SKM-1 treated with dmso at 0.1 percent for 144 hours (cell line): ENCODE data around the gene ZNF18.
A peak's percentile ranks its signal among the peaks of the same experiment; 100 is the strongest.

ENCODE experiments used
- DNase-seq: peaks from one replicate; lab custom pipeline; 2025; ENCODE audit not compliant: unreplicated experiment; lab: John Stamatoyannopoulos, UW

ZNF18 gene

DNA sequence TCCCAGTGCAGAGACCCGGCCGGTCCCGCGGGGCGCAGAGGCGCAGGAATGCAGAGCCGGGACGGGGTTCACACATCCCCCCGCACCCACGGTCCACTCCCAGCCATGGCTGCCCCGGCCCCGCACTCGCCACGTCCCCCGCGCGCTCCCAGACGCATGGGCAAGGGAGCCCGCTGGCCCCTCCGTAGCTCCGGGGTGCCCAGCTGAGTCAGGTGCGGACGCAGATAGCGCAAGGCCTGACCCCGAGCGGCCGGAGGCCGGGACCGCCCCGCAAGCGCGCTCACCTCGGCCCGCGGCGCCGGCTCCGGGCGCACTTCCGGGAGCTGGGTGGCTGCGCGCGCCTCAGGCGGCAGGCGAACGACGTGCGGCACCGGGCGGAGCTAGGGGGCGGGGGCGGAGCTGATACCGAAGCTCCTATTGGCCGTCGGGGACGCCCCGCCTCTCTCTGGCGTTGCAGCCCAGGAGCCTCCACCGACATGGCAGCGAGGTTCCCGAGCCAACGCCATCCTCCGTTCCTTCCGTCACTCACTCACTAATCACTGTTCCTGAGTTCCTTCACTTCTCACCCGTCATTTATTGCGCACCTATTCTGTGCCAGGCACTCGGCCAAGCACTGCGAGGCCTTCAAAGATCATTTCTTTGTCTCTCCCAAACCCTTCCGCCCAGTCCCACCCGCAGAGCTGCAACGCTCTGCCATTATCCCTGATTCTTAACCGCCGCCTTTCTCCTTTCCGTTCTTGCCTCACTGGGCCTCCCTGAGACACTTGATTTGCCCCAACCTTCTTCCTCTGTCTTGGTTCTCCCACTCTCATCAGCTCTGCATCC lies at the start of gene ZNF18:
Gene ZNF18, minus strand, starts transcription at position 329 of the 825 bp plus-strand sequence. CDS start 4,646 bp downstream, outside the sequence.
- DNase-seq: peak; percentile 61

DNA sequence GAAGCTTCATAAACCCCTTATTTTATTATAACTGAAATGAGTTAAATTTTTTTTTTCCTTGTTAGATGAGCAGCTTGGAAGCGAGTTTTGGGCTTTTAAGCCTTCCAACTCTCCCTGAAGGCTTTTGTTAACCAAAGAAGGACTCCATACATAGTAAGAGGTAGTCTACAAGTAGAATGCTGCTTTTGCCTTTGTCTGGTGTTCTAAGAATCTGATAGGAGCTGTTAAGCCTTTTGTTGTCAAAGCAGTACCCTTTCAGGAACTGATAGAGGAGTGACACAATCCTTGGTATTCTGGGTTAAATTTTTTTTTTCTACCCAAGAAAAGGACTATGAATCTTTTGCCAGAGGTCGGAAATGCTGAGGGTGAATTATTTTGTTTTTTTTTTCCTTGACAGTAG lies 49.5 kb upstream of the ZNF18 start:
- DNase-seq: no peak

GRCh38 chr17:12043702-12044101 lies 46.4 kb upstream of the ZNF18 start:
- no peak for DNase-seq

DNA sequence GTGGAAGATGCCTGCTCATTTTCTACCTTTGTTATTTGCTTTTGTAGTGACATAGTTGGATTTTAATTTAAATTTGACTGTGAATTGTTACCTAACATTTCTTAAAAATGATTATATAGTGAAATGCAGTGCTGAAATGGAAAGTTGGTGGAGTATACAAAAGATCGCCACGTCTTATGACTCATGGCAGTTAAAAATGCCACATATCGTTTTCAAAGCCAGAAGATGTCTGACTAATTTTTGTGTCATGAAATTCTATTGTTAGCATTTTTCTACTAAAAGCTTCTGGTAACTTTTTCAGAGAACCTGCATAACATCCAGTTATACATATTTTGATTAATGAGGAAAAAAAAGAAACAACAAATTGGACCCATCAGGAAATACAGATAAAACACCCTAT lies 44.0 kb upstream of the ZNF18 start:
- no peak for DNase-seq

DNA sequence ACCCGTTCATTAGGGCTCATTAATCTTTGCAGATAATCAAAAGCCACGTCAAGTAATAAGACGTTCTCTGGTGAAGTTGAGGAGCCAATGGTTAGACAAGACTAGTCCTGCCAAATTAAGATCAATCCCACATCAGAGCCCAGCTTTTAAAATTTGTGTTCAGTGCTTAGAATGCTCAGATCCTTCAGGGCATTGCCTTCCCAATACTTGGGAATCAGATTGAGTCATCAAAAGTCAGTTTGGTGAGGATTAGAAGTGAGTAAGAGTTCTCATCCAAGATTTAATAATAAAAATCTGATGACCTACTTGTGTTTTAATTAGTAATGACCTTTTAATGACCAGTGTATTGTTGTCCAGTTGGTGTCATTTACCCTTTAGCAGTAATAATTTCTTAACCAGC lies 43.2 kb upstream of the ZNF18 start:
- no peak for DNase-seq

DNA sequence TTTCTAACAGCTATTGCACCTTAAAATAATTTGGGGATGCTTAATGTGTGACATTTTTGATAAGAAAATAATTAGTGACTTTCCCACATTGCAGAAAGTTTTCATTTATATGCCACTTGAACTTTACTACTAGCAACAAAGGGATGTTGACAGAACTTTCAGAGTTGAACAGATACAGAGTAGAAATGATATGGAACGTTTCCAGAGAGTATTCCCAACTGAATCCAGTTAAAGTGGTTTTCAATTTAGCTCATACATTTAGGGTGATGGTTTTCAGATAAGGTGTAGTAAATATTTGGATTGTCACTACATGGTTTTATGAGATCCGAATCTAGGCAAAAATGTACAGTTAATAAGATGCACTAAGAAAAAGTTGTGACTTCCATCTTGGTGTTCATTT lies 40.7 kb upstream of the ZNF18 start:
- no peak for DNase-seq

- DNase-seq: no peak
These were observed 38.4 kb upstream of the ZNF18 start for GRCh38 chr17:12035673-12036072.

DNA sequence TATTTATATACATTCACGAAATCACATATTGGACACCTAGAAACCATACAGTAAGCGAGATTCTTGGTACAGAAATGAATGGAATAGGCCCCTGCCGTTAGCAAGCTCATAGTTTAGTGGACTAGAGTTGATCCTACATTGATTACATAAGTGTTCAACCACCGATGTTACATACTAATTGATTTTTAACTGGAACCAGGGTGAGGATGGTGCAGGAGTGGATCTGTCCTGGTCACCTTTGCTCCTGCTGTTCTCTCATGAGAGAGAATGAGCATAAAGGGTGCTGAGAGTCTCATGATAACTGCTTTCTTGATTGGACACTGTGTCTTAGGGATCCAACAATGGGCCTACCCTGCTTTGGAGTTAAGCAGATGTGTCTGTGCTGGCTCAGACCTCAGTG lies 37.3 kb upstream of the ZNF18 start:
- DNase-seq: no peak

- no peak for DNase-seq
These were observed 31.3 kb upstream of the ZNF18 start for GRCh38 chr17:12028611-12029010.

DNA sequence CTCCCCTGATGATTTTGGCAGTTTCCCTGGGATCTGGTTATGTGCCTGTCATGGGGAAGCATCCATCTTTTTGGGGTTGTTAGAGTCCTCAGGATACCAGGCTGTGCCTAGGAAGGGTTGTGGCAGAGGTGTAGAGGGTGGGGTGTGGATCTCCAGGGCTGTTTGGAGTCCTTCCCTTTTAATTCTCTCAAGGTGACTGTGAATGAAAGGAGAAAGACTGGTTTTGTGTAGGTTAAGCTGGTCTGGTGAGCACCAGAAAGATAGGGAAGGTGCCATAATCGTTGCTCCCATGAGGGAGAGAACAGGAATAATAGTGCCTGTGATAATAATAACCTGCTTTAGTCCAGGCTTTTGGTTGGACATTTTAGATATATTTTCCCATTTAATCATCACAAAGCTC lies 30.4 kb upstream of the ZNF18 start:
- DNase-seq: no peak

- no peak for DNase-seq
These were observed 27.1 kb upstream of the ZNF18 start for GRCh38 chr17:12024327-12024726.

GRCh38 chr17:12022310-12022709 lies 25.0 kb upstream of the ZNF18 start:
- no peak for DNase-seq

DNA sequence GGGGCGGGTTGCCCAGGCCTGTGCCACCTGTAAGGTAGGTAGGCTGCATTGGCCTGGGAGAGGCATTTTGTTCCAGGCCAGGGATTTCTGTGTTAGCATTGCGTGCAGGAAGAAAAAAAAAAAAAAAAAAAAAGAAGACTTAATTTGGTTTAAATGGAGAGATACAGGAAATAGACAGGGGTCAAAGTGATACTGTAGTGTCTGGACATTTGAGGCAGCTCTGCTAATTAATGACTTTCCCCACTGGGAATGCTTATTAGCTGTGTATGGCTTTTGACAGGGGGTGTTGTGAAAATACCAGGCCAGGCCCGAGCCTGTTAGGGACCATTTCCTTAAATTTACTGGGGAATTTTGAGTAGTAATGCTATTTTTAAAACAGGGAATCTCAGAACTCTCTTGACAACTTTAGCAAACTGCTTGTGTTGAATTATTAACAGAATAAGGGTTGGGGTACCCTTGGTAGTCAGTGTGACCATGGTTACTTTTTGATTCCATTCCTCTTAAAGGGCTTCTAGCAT lies 24.4 kb upstream of the ZNF18 start:
- DNase-seq: no peak

DNA sequence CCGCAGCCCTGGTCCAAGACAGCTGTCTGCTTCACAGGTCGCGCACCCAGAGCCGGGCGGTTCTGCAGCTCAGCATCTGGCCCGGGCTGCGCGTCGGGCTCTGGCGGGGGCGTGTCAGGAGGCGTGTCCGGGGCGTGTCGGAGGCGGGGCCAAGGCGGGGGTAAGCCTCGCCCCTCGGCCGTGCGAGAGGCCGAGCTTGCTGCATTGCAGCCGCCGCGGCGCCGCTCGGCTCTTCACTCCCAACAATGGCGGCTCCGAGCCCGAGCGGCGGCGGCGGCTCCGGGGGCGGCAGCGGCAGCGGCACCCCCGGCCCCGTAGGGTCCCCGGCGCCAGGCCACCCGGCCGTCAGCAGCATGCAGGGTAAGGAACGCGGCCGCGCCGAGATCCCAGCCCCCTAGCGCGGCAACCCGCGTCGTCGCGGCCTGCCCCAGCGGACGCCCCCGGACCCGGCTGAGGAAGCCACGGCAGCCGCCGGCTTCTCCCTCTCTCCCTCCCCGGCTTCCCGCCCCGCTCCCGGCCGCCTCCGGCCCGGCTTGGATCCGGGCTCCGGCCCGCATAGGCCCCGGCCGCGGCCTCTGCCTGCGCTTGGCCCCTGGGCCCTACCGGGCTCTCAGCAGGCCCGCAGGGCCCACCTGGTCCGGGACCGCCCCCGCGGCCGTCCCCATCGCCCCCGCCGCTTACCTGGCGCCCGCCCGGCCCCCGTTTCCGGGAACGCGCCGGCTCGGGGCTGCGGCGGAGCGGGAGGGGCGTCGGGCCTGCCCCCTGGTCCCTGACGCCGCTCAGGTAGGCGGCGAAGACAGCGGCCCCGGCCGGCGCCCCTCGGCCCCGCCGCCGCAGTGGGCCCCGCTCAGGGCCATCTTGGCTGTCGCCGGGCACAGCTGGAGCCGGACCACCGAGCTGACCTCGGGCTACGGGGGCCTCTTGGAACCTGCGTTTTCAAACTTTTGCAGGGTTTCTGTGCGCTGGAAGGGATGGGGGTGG lies 23.7 kb upstream of the ZNF18 start, which contains the start of gene MAP2K4:
Gene MAP2K4, plus strand, starts transcription at position 236 of the 981 bp plus-strand sequence. Its CDS starts 10 bp downstream, at position 246.
- peak; percentile 13 for DNase-seq

DNA sequence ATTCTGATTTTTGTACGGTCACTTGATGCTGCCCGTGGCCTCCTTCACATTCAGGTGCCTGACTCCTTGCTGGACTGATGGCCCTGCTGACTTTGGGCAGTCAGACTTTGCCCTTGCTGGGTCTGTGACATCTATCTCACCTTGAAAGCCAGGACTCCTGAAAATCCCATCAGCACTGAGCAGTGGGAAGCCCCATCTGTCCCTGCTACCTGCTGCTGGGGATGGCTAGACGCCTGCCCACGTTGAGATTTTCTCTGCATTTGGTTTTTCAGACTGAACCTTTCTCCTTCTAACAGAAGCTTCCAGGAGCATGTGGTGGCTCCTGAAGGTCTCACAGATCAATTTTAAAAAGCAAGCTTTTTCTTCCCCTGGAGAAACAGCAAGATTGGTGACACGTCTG lies 10.2 kb upstream of the ZNF18 start:
- DNase-seq: no peak

- DNase-seq: no peak
These were observed 2.4 kb upstream of the ZNF18 start for GRCh38 chr17:11999696-12000095.

DNA sequence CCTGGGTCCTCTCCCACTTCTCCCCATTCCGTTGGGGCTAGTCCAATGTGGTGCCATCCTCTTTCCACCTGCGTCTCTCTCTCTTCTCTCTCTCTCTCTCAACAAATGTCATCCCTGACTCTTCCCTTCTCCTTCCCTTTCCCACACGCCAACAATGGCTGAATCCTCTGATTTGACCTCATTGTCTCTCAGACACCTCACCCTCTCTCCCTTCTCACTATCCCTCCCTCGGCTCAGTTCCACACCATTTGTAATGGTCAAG lies 628 bp upstream of the ZNF18 start:
- DNase-seq: no peak

- DNase-seq: peak; percentile 1
These were observed 541 bp downstream of the ZNF18 start for GRCh38 chr17:11996722-11997146.

- DNase-seq: no peak
These were observed 5.8 kb downstream of the ZNF18 start for GRCh38 chr17:11991461-11991860.

GRCh38 chr17:11990363-11990983 lies 6.8 kb downstream of the ZNF18 start:
- DNase-seq: no peak

DNA sequence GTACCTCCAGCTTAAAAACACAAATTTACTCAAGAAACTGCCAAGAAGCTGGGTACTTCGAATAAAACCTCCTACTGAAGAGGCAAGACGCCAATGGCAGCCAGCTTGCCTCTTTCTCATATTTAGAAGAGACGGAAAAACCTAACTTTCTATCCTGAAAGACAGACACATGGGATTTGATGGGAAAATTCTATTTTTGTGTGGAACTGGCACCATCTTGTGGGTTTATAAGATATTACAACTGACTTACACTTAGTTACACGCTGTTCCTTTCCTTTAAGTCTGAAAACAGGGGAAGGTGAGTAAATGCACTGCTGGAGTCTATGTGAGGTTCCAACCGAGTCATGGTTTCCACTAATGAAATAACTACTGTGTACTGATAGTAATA lies 10.3 kb downstream of the ZNF18 start:
- DNase-seq: peak; percentile 4
